NT2/D1 (cell line): ENCODE data around the gene SETMAR.

Source experiments
- SUZ12 ChIP-seq: IDR thresholded peaks from 2 replicates; pipeline ENCODE4 v1.6.1; 2011; ENCODE audit not compliant: insufficient read length, insufficient read depth; ENCODE audit errors: extremely low read depth
- YY1 ChIP-seq: IDR thresholded peaks from 2 replicates; pipeline ENCODE4 v1.6.1; 2011; ENCODE audit not compliant: insufficient read length, insufficient read depth
- ZNF274 ChIP-seq: IDR thresholded peaks from 2 replicates; pipeline ENCODE4 v1.6.1; 2011; ENCODE audit warnings: mild to moderate bottlenecking, low read depth, low read length

DNA sequence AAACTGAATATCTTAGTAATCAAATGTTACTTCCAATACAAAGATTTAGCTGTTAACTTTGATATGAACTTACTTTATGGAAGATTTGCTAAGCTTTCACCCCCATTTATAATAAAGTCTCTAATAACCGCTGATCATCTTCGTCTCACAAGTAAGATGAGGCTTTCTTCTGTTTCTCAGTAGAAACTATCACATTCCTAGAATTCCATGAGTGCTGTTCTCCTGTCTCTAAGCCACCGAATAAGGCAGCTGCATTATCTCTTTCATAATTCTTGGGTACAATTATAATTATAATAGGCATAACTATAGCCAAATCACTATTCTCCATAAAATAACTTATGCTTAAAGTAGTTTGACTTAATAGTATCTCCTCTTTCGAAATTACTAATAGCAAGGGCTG lies 18.3 kb upstream of the SETMAR start:
- TF ChIP-seq SUZ12 = no peak
- no peak for TF ChIP-seq ZNF274
- no peak for TF ChIP-seq YY1
